CD4-positive, alpha-beta memory T cell (primary cell): ENCODE measurements around the gene LGALS3. TPM values are rescaled to one million over a fixed set of nuclear protein-coding genes. Genes with fewer than 3 reads are reported as not detected.

Experiments
- CTCF ChIA-PET: fragments of 350-600 bp; sonication (Branson Sonifier 250); formaldehyde crosslinking; loops from one replicate; lab custom pipeline; 2021; ENCODE audit warnings: inconsistent platforms; ENCODE audit not compliant: partially characterized antibody; lab: Charles Lee
- POLR2A ChIA-PET: fragments of 350-600 bp; sonication (Branson Sonifier 250); formaldehyde crosslinking; loops from one replicate; lab custom pipeline; 2021; ENCODE audit not compliant: partially characterized antibody; lab: Charles Lee
- DNase-seq, 5 donors: peaks; one replicate each; pipeline versions ENCODE4 v3.0.0 to v3.0.0-alpha.2; 2020 to 2022; ENCODE audit warnings: mixed read lengths in 1 of 5
- H3K27ac ChIP-seq: one replicate; pipeline ENCODE4 v1.7.0; 2013; ENCODE audit warnings: low read depth, low read length
- H3K27me3 ChIP-seq: 2 replicates; pipeline ENCODE4 v1.7.0; 2013; ENCODE audit warnings: mild to moderate bottlenecking, low read length, moderate library complexity; ENCODE audit not compliant: insufficient read depth
- H3K36me3 ChIP-seq: 2 replicates; pipeline ENCODE4 v1.7.0; 2013; ENCODE audit warnings: mild to moderate bottlenecking, low read length, moderate library complexity; ENCODE audit not compliant: insufficient read depth
- H3K4me1 ChIP-seq: 2 replicates; pipeline ENCODE4 v1.7.0; 2013; ENCODE audit warnings: mild to moderate bottlenecking, low read length, moderate library complexity; ENCODE audit not compliant: insufficient read depth
- H3K4me3 ChIP-seq, 2 donors: one replicate each; pipeline ENCODE4 v1.7.0; 2013; ENCODE audit warnings: low read length in 2 of 2, mild to moderate bottlenecking in 1 of 2
- H3K9me3 ChIP-seq, 2 donors: one replicate each; pipeline ENCODE4 v1.7.0; 2013; ENCODE audit warnings: low read length in 2 of 2, control low read depth in 1 of 2; ENCODE audit not compliant: control insufficient read depth in 1 of 2
- H3K27ac Mint-ChIP-seq, 7 donors: one replicate each; pipeline ENCODE4 v1.8.0; 2020 to 2021; ENCODE audit warnings: mixed read lengths in 7 of 7, mild to moderate bottlenecking in 6 of 7, inconsistent platforms in 3 of 7, moderate library complexity in 3 of 7
- H3K27me3 Mint-ChIP-seq, 2 donors: one replicate each; pipeline ENCODE4 v1.8.0; 2020 to 2021; ENCODE audit warnings: mixed read lengths in 2 of 2
- H3K36me3 Mint-ChIP-seq, 2 donors: one replicate each; pipeline ENCODE4 v1.8.0; 2020 to 2021; ENCODE audit warnings: mixed read lengths in 2 of 2, inconsistent platforms in 1 of 2, mild to moderate bottlenecking in 1 of 2
- H3K4me1 Mint-ChIP-seq, 4 donors: one replicate each; pipeline ENCODE4 v1.8.0; 2020 to 2021; ENCODE audit warnings: mixed read lengths in 4 of 4, mild to moderate bottlenecking in 1 of 4
- H3K4me3 Mint-ChIP-seq, 8 donors: one replicate each; pipeline ENCODE4 v1.8.0; 2020 to 2021; ENCODE audit warnings: mixed read lengths in 8 of 8, mild to moderate bottlenecking in 7 of 8, moderate library complexity in 6 of 8, inconsistent platforms in 3 of 8
- H3K9me3 Mint-ChIP-seq, 8 donors: one replicate each; pipeline ENCODE4 v1.8.0; 2020 to 2021; ENCODE audit warnings: mixed read lengths in 8 of 8, mild to moderate bottlenecking in 5 of 8, inconsistent platforms in 3 of 8, moderate library complexity in 1 of 8
- intact Hi-C: fragments of 100-400 bp; cut with micrococcal nuclease; formaldehyde crosslinking; loops from one replicate; pipeline ENCODE4 v1.15.1; 2023
- polyA plus RNA-seq, 2 donors: library from polyadenylated mRNA; unstranded; fragments of 300-500 nt; fragmentation: Illumina TruSeq; gene quantifications; one replicate each; pipeline ENCODE4 v1.2.3, GENCODE V29; 2021
- total RNA-seq, 2 experiments: library from RNA; stranded (reverse); gene quantifications; one replicate each; pipeline ENCODE4 v1.2.3, GENCODE V29; 2021

The LGALS3 gene
- total and polyA plus RNA-seq, 4 experiments from 2014 or later: 46.3 to 98.1 (median 69.9) TPM

DNA sequence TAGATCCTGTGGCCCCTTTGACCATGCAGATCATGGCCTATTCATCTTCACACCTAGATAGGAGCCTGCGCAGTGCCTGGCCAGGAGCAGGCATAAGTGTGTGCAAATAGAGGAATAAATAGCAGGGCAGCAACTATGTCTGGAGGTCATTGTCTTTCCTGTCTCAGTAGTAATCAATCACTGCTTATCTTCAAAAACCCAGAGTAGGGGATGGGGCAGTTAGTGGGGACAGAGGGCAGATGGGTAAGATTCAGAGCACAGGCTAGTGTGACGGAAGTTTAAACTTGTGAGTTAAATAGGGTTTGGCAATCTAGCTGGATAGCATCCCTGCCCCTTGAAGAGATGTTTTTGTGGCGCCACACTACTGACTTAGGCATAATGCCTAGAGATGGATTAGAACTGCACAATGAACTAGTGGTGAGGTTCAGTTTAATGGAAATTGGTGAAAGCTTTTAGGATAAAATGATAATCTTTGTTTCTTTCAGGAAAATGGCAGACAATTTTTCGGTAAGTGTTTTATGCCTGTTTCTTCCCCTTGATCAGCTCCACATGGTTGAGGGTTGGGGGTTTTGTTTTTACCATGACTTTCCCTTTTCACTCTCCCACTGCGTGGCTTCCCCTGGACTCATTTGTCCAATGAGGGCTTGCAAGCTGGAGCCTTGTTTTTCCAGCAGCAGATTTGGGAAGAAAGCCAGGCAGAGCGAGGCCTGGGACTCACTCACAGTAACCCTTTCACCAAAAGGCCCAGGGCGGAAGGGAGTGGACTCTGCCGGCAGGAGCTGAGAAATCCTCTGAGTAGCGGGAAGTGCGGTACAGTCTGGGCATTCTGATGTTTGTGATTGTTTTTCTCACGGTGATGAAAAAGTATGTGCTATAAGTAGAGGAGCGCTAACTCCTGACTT lies 8.1 kb downstream of the LGALS3 start:
- no peaks in the 10 kb centered on the region for H3K9me3 ChIP-seq
- H3K36me3 ChIP-seq: peaks cover 9% of the 10 kb centered on the region
- CTCF ChIA-PET: interaction anchor here (1.2 to 1.6 kb wide), 2 partner anchors 16 to 50 kb away, joined by 3 to 4 read pairs; no protein-coding TSS in a partner anchor
- Mint-ChIP-seq H3K4me3 (no peak overlapping the region), H3K27me3 (no peaks in the 10 kb centered on the region), H3K4me1 (peaks cover 0 to 5% (median 2%) of the 10 kb centered on the region in 4 donors), H3K36me3 (peaks cover 10 to 11% of the 10 kb centered on the region in 2 donors), H3K9me3 (no peaks in the 10 kb centered on the region), H3K27ac (peak overlapping the region in 2 of 7 donors; percentile 1 to 18)
- H3K4me3 ChIP-seq: no peak overlapping the region
- intact Hi-C loops: no loop called here
- H3K27ac ChIP-seq: no peak overlapping the region
- DNase-seq: no peak
- H3K4me1 ChIP-seq: peaks cover 1% of the 10 kb centered on the region
- H3K27me3 ChIP-seq: no peaks in the 10 kb centered on the region
- POLR2A ChIA-PET: interaction anchor here (0.6 to 2.3 kb wide), 2 partner anchors 16 to 34 kb away, joined by 3 to 8 read pairs; no protein-coding TSS in a partner anchor

DNA sequence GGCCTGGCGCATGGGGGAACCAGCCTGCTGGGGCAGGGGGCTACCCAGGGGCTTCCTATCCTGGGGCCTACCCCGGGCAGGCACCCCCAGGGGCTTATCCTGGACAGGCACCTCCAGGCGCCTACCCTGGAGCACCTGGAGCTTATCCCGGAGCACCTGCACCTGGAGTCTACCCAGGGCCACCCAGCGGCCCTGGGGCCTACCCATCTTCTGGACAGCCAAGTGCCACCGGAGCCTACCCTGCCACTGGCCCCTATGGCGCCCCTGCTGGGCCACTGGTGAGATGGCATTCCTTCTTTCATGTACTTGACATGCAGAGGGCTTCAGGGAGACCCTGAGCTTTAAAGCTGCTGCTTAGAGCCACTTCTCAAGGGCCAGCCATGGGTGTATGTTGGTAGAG lies 9.0 kb downstream of the LGALS3 start:
- H3K4me1 Mint-ChIP-seq: peaks cover 0 to 5% (median under 1%) of the 10 kb centered on the region in 4 donors
- Histone ChIP-seq H3K27ac (no peak overlapping the region), H3K4me1 (no peaks in the 10 kb centered on the region), H3K27me3 (no peaks in the 10 kb centered on the region), H3K9me3 (no peaks in the 10 kb centered on the region), H3K36me3 (peaks cover 9% of the 10 kb centered on the region), H3K4me3 (no peak overlapping the region)
- no peaks in the 10 kb centered on the region for H3K9me3 Mint-ChIP-seq
- H3K36me3 Mint-ChIP-seq: peaks cover 10 to 11% of the 10 kb centered on the region in 2 donors
- POLR2A ChIA-PET: interaction anchor here (0.8 to 1.1 kb wide), 2 partner anchors 9 to 34 kb away, joined by 3 read pairs; partner anchors contain the start of gene LGALS3
- peak in 1 of 5 donors; percentile 33 for DNase-seq
- H3K27ac Mint-ChIP-seq: no peak overlapping the region
- CTCF ChIA-PET: interaction anchor here (1.0 to 1.6 kb wide), 4 partner anchors 15 to 87 kb away, joined by 3 to 4 read pairs (median 4); partner anchors contain the start of gene MAPK1IP1L
- H3K4me3 Mint-ChIP-seq: no peak overlapping the region
- intact Hi-C loops: no loop called here
- no peaks in the 10 kb centered on the region for H3K27me3 Mint-ChIP-seq

DNA sequence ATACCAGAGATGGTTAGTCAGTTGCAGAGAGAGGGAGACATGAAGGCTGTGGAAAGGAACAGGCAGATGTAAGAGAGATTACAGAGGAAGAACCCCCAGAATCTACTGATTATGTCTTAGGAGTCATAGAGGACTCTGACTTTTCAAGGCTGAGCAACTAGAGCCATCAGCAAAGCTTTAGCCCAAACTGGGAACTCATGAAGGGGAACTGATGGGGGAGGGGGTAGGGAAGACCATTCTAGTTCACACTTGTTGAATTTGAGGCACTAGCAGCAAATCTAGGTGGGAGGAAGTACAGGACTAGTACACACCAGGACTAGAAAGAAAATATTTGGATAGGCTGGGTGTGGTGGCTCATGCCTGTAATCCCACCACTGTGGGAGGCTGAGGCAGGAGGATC lies 10.1 kb downstream of the LGALS3 start:
- Mint-ChIP-seq H3K27me3 (no peaks in the 10 kb centered on the region), H3K36me3 (peaks cover 12 to 14% of the 10 kb centered on the region in 2 donors), H3K9me3 (no peaks in the 10 kb centered on the region), H3K27ac (peak overlapping the region in 3 of 7 donors; percentile 52 to 60 (median 54)), H3K4me1 (peaks cover 0 to 5% (median 0%) of the 10 kb centered on the region in 4 donors), H3K4me3 (no peak overlapping the region)
- Histone ChIP-seq H3K4me3 (no peak overlapping the region), H3K9me3 (no peaks in the 10 kb centered on the region), H3K4me1 (no peaks in the 10 kb centered on the region), H3K36me3 (peaks cover 9% of the 10 kb centered on the region), H3K27ac (no peak overlapping the region), H3K27me3 (no peaks in the 10 kb centered on the region)
- DNase-seq: no peak
- ChIA-PET CTCF (no interaction called here), POLR2A (interaction anchor here (0.8 to 1.1 kb wide), 3 partner anchors 10 to 36 kb away, joined by 3 read pairs; partner anchors contain the start of gene LGALS3)
- intact Hi-C loops: no loop called here

DNA sequence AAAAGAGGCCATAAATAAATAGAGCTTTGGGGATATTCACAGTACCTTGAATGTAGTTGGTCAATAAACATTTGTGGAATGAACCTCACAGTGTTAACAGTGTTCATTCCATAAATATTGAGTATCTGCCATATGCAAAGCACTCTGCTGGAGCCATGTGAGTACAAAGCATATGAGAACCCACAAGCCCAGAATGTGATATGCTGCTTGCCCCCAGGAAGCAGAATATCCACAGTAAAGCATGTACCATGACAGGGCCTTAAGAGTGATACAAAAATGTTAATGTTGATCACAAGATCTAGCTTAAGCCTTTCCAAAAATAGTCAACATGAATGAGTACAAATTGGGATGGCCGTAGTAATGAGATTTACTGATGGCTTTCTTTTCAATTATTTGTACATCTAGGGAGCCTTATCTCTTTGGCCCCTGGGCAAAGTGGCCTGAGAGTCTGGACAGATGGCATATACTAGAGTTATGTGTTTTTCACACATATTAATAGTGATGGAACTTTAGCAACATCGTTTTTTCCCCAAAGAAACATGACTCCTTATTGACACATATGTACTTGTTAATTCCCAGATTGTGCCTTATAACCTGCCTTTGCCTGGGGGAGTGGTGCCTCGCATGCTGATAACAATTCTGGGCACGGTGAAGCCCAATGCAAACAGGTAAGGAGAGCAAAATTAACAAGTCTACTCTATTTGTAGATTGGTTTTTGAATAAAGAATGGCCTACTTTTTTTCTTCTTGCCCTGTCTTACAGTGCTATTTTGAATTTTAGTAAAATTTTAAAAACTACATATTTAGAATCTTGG lies 10.9 kb downstream of the LGALS3 start:
- Histone ChIP-seq H3K4me3 (no peak overlapping the region), H3K4me1 (no peaks in the 10 kb centered on the region), H3K27ac (no peak overlapping the region), H3K27me3 (no peaks in the 10 kb centered on the region), H3K9me3 (no peaks in the 10 kb centered on the region), H3K36me3 (peaks cover 9% of the 10 kb centered on the region)
- ChIA-PET POLR2A (interaction anchor here (0.8 kb wide), 1 partner anchor 21 kb away, joined by 3 read pairs; no protein-coding TSS in a partner anchor), CTCF (no interaction called here)
- H3K36me3 Mint-ChIP-seq: peaks cover 12 to 14% of the 10 kb centered on the region in 2 donors
- H3K27ac Mint-ChIP-seq: no peak overlapping the region
- no peak for DNase-seq
- H3K27me3 Mint-ChIP-seq: no peaks in the 10 kb centered on the region
- intact Hi-C loops: no loop called here
- H3K4me1 Mint-ChIP-seq: peaks cover 0 to 3% (median 0%) of the 10 kb centered on the region in 4 donors
- H3K4me3 Mint-ChIP-seq: no peak overlapping the region
- no peaks in the 10 kb centered on the region for H3K9me3 Mint-ChIP-seq

DNA sequence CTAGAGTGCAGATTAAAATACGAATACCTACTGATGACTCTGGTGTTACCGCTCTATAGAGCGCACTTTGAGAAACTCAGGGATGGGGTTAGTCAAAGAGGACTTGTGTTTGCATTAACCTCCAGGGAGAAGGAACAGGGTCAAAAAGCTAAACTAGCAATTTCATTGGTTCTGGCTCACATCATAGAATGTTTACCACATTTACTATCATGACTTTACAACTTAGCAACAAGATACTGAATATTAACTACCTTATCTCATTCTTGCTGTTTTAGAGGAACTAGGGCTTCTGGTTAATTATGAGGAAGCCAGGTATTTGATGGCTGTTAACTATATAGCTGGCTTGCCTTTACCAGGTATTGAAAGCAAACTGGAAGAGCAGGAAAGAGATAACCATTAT lies 12.8 kb downstream of the LGALS3 start:
- Mint-ChIP-seq H3K27ac (peak overlapping the region in 1 of 7 donors; percentile 14), H3K9me3 (no peaks in the 10 kb centered on the region), H3K36me3 (peaks cover 14% of the 10 kb centered on the region in 2 donors), H3K4me1 (peaks cover 0 to 5% (median under 1%) of the 10 kb centered on the region in 4 donors), H3K4me3 (no peak overlapping the region), H3K27me3 (no peaks in the 10 kb centered on the region)
- intact Hi-C loops: no loop called here
- Histone ChIP-seq H3K4me1 (peaks cover 5% of the 10 kb centered on the region), H3K27me3 (no peaks in the 10 kb centered on the region), H3K4me3 (no peak overlapping the region), H3K9me3 (no peaks in the 10 kb centered on the region), H3K36me3 (peaks cover 9% of the 10 kb centered on the region), H3K27ac (no peak overlapping the region)
- no peak for DNase-seq
- POLR2A ChIA-PET: interaction anchor here (1.7 kb wide), 1 partner anchor 38 kb away, joined by 4 read pairs; no protein-coding TSS in a partner anchor
- CTCF ChIA-PET: no interaction called here

DNA sequence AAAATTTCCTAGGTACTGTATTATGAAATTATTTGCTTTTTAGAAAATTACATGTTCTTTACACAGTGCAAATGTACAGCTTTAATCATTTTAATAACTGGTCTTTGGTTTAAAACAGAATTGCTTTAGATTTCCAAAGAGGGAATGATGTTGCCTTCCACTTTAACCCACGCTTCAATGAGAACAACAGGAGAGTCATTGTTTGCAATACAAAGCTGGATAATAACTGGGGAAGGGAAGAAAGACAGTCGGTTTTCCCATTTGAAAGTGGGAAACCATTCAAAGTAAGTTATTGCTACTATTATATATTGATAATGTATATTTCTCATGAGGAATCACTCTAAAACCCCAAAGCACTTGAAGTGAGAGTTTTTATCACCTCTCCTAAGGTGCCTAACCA lies 13.4 kb downstream of the LGALS3 start:
- Histone ChIP-seq H3K9me3 (no peaks in the 10 kb centered on the region), H3K36me3 (peaks cover 9% of the 10 kb centered on the region), H3K27me3 (no peaks in the 10 kb centered on the region), H3K4me1 (peaks cover 5% of the 10 kb centered on the region), H3K27ac (no peak overlapping the region), H3K4me3 (no peak overlapping the region)
- DNase-seq: no peak
- CTCF ChIA-PET: interaction anchor here (1.2 kb wide), 1 partner anchor 18 kb away, joined by 5 read pairs; no protein-coding TSS in a partner anchor
- intact Hi-C loops: no loop called here
- POLR2A ChIA-PET: interaction anchor here (1.7 kb wide), 1 partner anchor 39 kb away, joined by 4 read pairs; no protein-coding TSS in a partner anchor
- Mint-ChIP-seq H3K27me3 (no peaks in the 10 kb centered on the region), H3K36me3 (peaks cover 14% of the 10 kb centered on the region in 2 donors), H3K9me3 (no peaks in the 10 kb centered on the region), H3K4me1 (peaks cover 0 to 5% (median 0%) of the 10 kb centered on the region in 4 donors), H3K4me3 (no peak overlapping the region), H3K27ac (peak overlapping the region in 1 of 7 donors; percentile 47)
